NB4 (cell line): ENCODE results near the gene NUDT4B.
"Not testable (repeated sequence)": the region's sequence is repeated elsewhere in the genome, so short reads cannot be mapped to it uniquely, and the experiment has no call there.

Source experiments
- CTCF ChIP-seq: IDR thresholded peaks from one replicate; pipeline ENCODE4 v1.5.1; 2012; ENCODE audit warnings: low read depth, low read length
- MAX ChIP-seq: IDR thresholded peaks from 2 replicates; pipeline ENCODE4 v1.6.1; 2011; ENCODE audit warnings: low read depth, low read length
- POLR2A ChIP-seq: IDR thresholded peaks from 2 replicates; pipeline ENCODE4 v1.6.1; 2011; ENCODE audit warnings: mild to moderate bottlenecking; ENCODE audit not compliant: insufficient read length; ENCODE audit errors: extremely low read depth

- not testable (repeated sequence) for TF ChIP-seq CTCF, POLR2A, MAX
Measured at GRCh38 chr1:148791543-148792099, 43.0 kb downstream of the NUDT4B start.
